Activated T-cell treated with anti-CD3 and anti-CD28 coated beads, Interleukin-2, amount 50 U/mL, for 72 hours (primary cell): ENCODE measurements around the gene ANKRD63. TPM values are rescaled to one million over a fixed set of nuclear protein-coding genes. Genes with fewer than 3 reads are reported as not detected.

ENCODE experiments used
- ATAC-seq, 2 donors: fragments of 150-1000 bp; cut with Tn5 transposase; replicated peaks in 1 of 2; 2 replicates each; pipeline ENCODE4 v1.10.0; 2021; ENCODE audit warnings: moderate library complexity in 2 of 2, mild to moderate bottlenecking in 1 of 2
- DNase-seq, 2 donors: peaks; one replicate each; pipeline ENCODE4 v3.0.0; 2021 to 2022; ENCODE audit warnings: mixed read lengths in 1 of 2
- H3K27ac Mint-ChIP-seq: one replicate; pipeline ENCODE4 v1.8.0; 2022; ENCODE audit warnings: mild to moderate bottlenecking, moderate library complexity, mixed read lengths
- H3K27me3 Mint-ChIP-seq: one replicate; pipeline ENCODE4 v1.8.0; 2022; ENCODE audit warnings: low read depth, mixed read lengths
- H3K36me3 Mint-ChIP-seq, 2 donors: one replicate each; pipeline ENCODE4 v1.8.0; 2022; ENCODE audit warnings: mixed read lengths in 2 of 2, mild to moderate bottlenecking in 1 of 2; ENCODE audit not compliant: insufficient read depth in 2 of 2
- H3K4me1 Mint-ChIP-seq: one replicate; pipeline ENCODE4 v1.8.0; 2022; ENCODE audit warnings: low read depth, mixed read lengths
- H3K4me3 Mint-ChIP-seq, 2 donors: one replicate each; pipeline ENCODE4 v1.8.0; 2022; ENCODE audit warnings: mild to moderate bottlenecking in 2 of 2, mixed read lengths in 2 of 2, moderate library complexity in 2 of 2
- H3K9me3 Mint-ChIP-seq, 2 donors: one replicate each; pipeline ENCODE4 v1.8.0; 2022; ENCODE audit warnings: mixed read lengths in 2 of 2
- total RNA-seq, 2 donors: library from RNA; stranded (reverse); gene quantifications; one replicate each; pipeline ENCODE4 v1.2.3, GENCODE V29; 2022

Gene ANKRD63
- total RNA-seq, 2 donors from 2014 or later: not detected

GRCh38 chr15:40323239-40323952, 40.5 kb upstream of the ANKRD63 start, which contains the start of gene INAFM2:
Gene INAFM2, plus strand, starts transcription at chr15:40323692. Its CDS starts 364 bp downstream, at chr15:40324056.
- peaks cover 6% of the 10 kb centered on the region for H3K27me3 Mint-ChIP-seq
- H3K9me3 Mint-ChIP-seq: no peaks in the 10 kb centered on the region
- DNase-seq (peak; percentile 90 to 91), ATAC-seq (peak; percentile 89 to 90)
- no peaks in the 10 kb centered on the region for H3K36me3 Mint-ChIP-seq
- H3K4me3 Mint-ChIP-seq: peak within 1 kb of the TSS; percentile 79
- H3K4me1 Mint-ChIP-seq: peaks cover 34% of the 10 kb centered on the region
- H3K27ac Mint-ChIP-seq: no peak within 1 kb of the TSS

DNA sequence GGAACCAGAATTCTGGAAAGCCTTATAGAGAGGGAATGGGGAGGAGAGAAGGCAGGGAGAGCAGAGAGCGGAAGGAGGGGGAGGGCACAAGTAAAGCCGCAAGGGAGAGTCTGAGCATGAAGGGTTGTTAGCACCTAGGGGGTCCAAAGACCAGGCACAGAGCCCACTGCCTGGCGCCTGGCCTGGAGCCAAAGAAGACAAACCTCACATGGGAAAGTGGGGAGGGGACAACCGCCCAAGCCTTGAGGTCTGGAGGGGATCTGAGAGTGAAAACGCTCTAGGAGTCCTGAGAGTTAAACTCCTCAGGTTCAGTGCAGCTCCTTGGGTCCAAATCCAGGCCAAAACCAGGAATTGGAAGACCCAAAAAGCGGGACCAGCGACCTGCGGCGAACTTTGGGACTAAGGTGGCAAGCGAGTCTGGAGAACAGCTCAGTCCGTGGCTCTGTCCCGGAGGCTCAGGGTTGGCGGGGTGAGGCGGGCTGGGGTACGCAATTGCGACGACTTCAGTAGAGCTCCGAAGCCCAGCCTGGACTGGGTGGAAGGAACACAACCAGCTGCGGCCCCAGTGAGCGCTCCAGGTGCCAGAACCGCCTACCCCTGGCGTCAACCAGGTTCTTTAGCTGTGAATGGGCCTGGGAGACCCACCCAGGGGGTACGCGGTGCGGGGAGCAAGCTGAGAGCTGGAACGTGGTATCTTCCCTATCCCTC, 39.8 kb upstream of the ANKRD63 start:
- no peak for DNase-seq
- no peak for ATAC-seq
- Mint-ChIP-seq H3K4me1 (peaks cover 34% of the 10 kb centered on the region), H3K9me3 (no peaks in the 10 kb centered on the region), H3K4me3 (peak overlapping the region; percentile 76 to 79), H3K27ac (no peak overlapping the region), H3K27me3 (peaks cover 6% of the 10 kb centered on the region), H3K36me3 (no peaks in the 10 kb centered on the region)

GRCh38 chr15:40320931-40321371, 38.1 kb upstream of the ANKRD63 start:
- DNase-seq (peak; percentile 56 to 62), ATAC-seq (no peak)
- H3K36me3 Mint-ChIP-seq: no peaks in the 10 kb centered on the region
- peaks cover 20% of the 10 kb centered on the region for H3K4me1 Mint-ChIP-seq
- H3K27ac Mint-ChIP-seq: peak overlapping the region; percentile 27
- H3K4me3 Mint-ChIP-seq: peak overlapping the region in 1 of 2 donors; percentile 48
- peaks cover 12% of the 10 kb centered on the region for H3K27me3 Mint-ChIP-seq
- no peaks in the 10 kb centered on the region for H3K9me3 Mint-ChIP-seq

DNA sequence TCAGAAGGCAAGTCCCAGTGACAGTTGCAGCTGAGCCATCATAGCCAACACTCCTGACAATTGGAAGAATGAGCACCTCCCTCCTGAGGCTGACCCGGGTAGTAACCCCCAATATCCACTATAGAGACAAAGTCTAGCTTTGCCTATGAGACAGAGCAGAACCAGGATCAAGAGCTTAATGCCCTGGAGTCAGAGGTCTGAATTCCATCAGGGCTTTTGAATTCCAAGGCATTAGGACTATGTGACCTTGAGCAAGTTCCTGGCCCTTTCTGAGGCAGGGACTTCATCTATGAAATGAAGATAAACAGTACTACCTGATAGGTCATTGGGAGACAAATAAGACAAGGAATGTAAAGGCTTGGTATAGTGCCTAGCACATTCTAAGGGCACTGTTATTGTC, 37.5 kb upstream of the ANKRD63 start:
- Mint-ChIP-seq H3K4me3 (no peak overlapping the region), H3K27ac (peak overlapping the region; percentile 17), H3K4me1 (peaks cover 20% of the 10 kb centered on the region), H3K36me3 (no peaks in the 10 kb centered on the region), H3K27me3 (peaks cover 12% of the 10 kb centered on the region), H3K9me3 (no peaks in the 10 kb centered on the region)
- no peak for DNase-seq
- ATAC-seq: no peak

DNA sequence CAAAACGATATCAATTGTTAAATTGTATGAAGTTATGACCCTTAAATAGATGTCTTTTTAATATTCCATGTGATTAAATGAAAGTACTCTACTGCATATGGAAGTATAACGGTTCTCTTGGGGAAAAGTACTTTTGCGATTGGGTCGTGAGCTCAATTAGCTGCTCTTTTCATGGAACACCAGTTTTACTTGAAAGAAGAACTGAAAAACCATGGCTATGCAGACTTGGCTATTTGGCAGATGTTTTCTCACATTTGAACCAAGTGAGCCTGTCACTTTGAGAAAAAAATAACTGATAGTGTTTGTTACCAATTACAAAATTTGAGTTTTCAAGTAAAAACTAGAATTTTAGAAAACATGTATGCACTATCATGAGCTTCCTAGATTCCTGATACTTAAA, 34.7 kb upstream of the ANKRD63 start:
- DNase-seq: no peak
- H3K4me1 Mint-ChIP-seq: peaks cover 22% of the 10 kb centered on the region
- H3K9me3 Mint-ChIP-seq: no peaks in the 10 kb centered on the region
- no peaks in the 10 kb centered on the region for H3K36me3 Mint-ChIP-seq
- no peak for ATAC-seq
- H3K4me3 Mint-ChIP-seq: no peak overlapping the region
- no peak overlapping the region for H3K27ac Mint-ChIP-seq
- peaks cover 12% of the 10 kb centered on the region for H3K27me3 Mint-ChIP-seq

- Mint-ChIP-seq H3K27ac (no peak overlapping the region), H3K4me1 (peaks cover 18% of the 10 kb centered on the region), H3K4me3 (no peak overlapping the region), H3K36me3 (no peaks in the 10 kb centered on the region), H3K9me3 (no peaks in the 10 kb centered on the region), H3K27me3 (peaks cover 6% of the 10 kb centered on the region)
- ATAC-seq: no peak
- no peak for DNase-seq
These were observed 34.1 kb upstream of the ANKRD63 start for GRCh38 chr15:40316931-40317330.

- no peak overlapping the region for H3K4me3 Mint-ChIP-seq
- no peaks in the 10 kb centered on the region for H3K9me3 Mint-ChIP-seq
- no peak overlapping the region for H3K27ac Mint-ChIP-seq
- H3K27me3 Mint-ChIP-seq: peaks cover 6% of the 10 kb centered on the region
- H3K36me3 Mint-ChIP-seq: no peaks in the 10 kb centered on the region
- DNase-seq (no peak), ATAC-seq (no peak)
- peaks cover 21% of the 10 kb centered on the region for H3K4me1 Mint-ChIP-seq
These were observed 31.9 kb upstream of the ANKRD63 start for GRCh38 chr15:40314723-40315276.

- no peak overlapping the region for H3K27ac Mint-ChIP-seq
- peak overlapping the region in 1 of 2 donors; percentile 56 for H3K4me3 Mint-ChIP-seq
- DNase-seq: peak; percentile 29 to 52
- H3K9me3 Mint-ChIP-seq: no peaks in the 10 kb centered on the region
- H3K27me3 Mint-ChIP-seq: peaks cover 6% of the 10 kb centered on the region
- ATAC-seq: peak; percentile 32 to 59
- H3K36me3 Mint-ChIP-seq: no peaks in the 10 kb centered on the region
- H3K4me1 Mint-ChIP-seq: peaks cover 31% of the 10 kb centered on the region
These were observed 30.9 kb upstream of the ANKRD63 start for GRCh38 chr15:40313531-40314398.

DNA sequence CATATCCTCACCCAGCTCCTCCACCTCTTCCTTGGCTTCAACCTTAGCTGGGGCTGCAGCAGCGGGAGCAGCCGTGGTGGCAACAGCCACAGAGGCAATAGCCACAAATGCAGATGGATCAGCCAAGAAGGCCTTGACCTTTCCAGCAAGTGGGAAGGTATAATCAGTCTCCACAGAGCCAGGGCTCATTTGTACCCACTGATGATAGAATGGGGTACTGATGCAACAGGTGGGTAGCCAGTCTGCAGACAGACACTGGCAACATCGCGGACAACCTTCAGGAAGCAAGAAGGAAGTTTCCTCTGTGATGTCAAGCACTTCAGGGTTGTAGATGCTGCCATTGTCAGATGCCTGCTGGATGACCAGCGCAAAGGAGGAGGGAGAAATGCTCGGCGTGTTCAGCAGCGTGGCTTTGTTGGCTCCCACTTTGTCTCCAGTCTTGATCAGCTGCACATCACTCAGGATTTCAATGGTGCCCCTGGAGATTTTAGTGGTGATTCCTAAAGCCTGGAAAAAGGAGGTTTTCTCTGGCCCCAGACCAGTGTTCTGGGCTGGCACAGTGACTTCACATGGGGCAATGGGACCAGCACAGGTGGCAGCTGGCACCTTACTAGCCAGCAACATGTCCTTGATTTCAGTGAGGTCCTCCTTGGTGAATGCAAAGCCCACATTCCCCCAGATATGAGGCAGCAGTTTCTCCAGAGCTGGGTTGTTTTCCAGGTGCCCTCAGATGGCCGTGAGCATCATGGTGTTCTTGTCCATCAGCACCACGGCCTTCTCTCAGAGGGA, 29.7 kb upstream of the ANKRD63 start:
- DNase-seq (no peak), ATAC-seq (no peak)
- Mint-ChIP-seq H3K9me3 (no peaks in the 10 kb centered on the region), H3K27ac (no peak overlapping the region), H3K4me1 (peaks cover 37% of the 10 kb centered on the region), H3K4me3 (no peak overlapping the region), H3K27me3 (peaks cover 6% of the 10 kb centered on the region), H3K36me3 (no peaks in the 10 kb centered on the region)

DNA sequence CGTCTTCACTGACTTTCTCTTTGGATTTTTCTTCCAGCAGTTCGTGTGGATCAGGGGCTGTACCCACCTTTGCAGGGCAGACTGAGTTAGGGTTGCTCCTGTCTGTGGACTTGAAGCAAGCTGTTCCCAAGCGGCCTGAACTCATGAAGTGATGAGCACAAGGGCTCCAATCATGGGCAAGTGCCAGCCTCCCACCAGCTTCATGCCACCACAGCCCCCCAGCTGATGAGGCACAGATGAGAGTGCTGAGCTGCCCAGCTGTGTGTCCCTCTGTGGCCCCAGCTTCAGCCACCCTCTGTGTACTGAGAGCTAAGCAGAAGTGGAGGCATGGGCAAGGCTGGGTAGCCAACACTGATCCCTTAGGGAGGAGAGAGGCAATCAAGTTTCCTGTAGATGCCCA, 28.1 kb upstream of the ANKRD63 start:
- Mint-ChIP-seq H3K27ac (no peak overlapping the region), H3K4me1 (peaks cover 47% of the 10 kb centered on the region), H3K36me3 (no peaks in the 10 kb centered on the region), H3K27me3 (no peaks in the 10 kb centered on the region), H3K4me3 (no peak overlapping the region), H3K9me3 (no peaks in the 10 kb centered on the region)
- no peak for ATAC-seq
- no peak for DNase-seq

DNA sequence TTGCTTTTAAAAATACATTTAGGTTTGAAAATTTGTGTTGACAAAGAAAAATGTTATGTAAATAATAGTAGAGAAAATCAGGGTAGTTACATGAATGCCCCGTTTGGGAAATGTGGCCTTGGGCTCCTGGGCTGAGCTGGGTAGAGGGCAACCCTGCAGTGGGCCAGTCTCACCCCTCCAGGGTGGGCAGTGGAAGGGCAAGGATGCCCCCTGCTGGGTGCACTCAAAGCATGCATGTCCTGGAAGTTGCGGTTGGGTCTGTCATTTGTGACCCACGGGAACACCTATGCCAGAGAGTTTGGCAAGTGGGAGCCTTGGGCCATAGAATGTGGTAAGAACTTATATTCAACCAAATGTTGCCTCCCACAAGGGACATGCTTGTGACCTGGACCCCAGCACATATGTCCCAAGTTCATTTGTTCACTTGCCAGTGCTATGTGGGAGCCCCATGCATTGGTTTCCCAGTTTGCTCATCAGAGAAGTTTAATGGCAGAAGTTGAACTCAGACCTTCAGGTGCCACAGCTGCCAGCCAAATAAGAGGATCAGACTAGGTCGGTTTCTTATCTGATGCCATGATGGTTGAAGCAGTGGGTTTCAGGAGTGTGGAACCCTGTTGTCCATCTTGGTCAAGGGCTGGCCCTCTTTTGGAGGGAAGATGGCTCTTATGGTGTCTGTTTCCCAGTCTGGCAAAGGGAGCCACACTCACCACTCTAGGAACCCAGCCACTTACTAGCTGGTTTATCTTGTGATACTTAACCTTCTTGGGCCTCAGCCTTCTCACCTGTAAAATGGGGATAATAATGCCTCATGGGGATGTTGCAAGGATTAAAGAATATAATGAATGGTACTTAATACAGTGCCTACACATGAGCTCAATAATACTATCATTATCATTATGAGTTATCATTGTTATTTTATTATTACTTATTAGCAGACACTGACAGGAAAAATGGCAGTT, 27.4 kb upstream of the ANKRD63 start:
- DNase-seq: peak; percentile 72 to 79
- no peaks in the 10 kb centered on the region for H3K36me3 Mint-ChIP-seq
- H3K27ac Mint-ChIP-seq: peak overlapping the region; percentile 80
- no peaks in the 10 kb centered on the region for H3K9me3 Mint-ChIP-seq
- peaks cover 47% of the 10 kb centered on the region for H3K4me1 Mint-ChIP-seq
- H3K27me3 Mint-ChIP-seq: no peaks in the 10 kb centered on the region
- ATAC-seq: peak; percentile 24 to 34
- H3K4me3 Mint-ChIP-seq: peak overlapping the region; percentile 93 to 98
